SK-N-SH treated with all-trans-retinoic acid at 6 μM for 48 hours (cell line): ENCODE measurements around the gene FAM110A.

ENCODE experiments used
- ATAC-seq: fragments of 200-7000 bp; cut with Tn5 transposase; 3 replicates; pipeline ENCODE4 v1.9.1; 2020; ENCODE audit warnings: mild to moderate bottlenecking, moderate library complexity
- ARNTL ChIP-seq: fragments of 450-650 bp; formaldehyde crosslinking; IDR thresholded peaks from 2 replicates; pipeline ENCODE4 v1.5.0; 2020; ENCODE audit warnings: low read depth, mild to moderate bottlenecking, moderate library complexity, borderline replicate concordance
- BACH2 ChIP-seq: fragments of 250-450 bp; sonication (Bioruptor Pico); IDR thresholded peaks from 2 replicates; pipeline ENCODE4 v1.9.0; 2021; ENCODE audit warnings: mild to moderate bottlenecking, borderline replicate concordance
- CSDC2 ChIP-seq: fragments of 250-450 bp; sonication (Bioruptor Pico); IDR thresholded peaks from 2 replicates; pipeline ENCODE4 v1.5.0; 2020; ENCODE audit warnings: mild to moderate bottlenecking, moderate library complexity
- ESRRG ChIP-seq: fragments of 250-450 bp; sonication (Bioruptor Pico); IDR thresholded peaks from 2 replicates; pipeline ENCODE4 v1.6.1; 2021; ENCODE audit warnings: mild to moderate bottlenecking
- GLIS3 ChIP-seq: fragments of 250-450 bp; sonication (Bioruptor Pico); IDR thresholded peaks from 2 replicates; pipeline ENCODE4 v1.5.0; 2020; ENCODE audit warnings: mild to moderate bottlenecking, moderate library complexity
- ISL1 ChIP-seq: fragments of 250-450 bp; sonication (Bioruptor Pico); IDR thresholded peaks from 2 replicates; pipeline ENCODE4 v2.1.2; 2022; ENCODE audit warnings: mild to moderate bottlenecking, moderate library complexity
- OSR1 ChIP-seq: fragments of 250-450 bp; sonication (Bioruptor Pico); IDR thresholded peaks from 2 replicates; pipeline ENCODE4 v1.8.0; 2022; ENCODE audit warnings: moderate library complexity, mild to moderate bottlenecking, inconsistent platforms
- PPARA ChIP-seq: fragments of 250-450 bp; sonication (Bioruptor Pico); IDR thresholded peaks from 2 replicates; pipeline ENCODE4 v1.5.0; 2020; ENCODE audit warnings: mild to moderate bottlenecking, borderline replicate concordance
- RARB ChIP-seq: fragments of 250-450 bp; sonication (Bioruptor Pico); IDR thresholded peaks from 2 replicates; pipeline ENCODE4 v1.8.0; 2021; ENCODE audit warnings: mild to moderate bottlenecking, moderate library complexity
- SNAI2 ChIP-seq: fragments of 250-450 bp; sonication (Bioruptor Pico); IDR thresholded peaks from 2 replicates; pipeline ENCODE4 v1.5.0; 2020; ENCODE audit warnings: mild to moderate bottlenecking, moderate library complexity
- TOX ChIP-seq: fragments of 250-450 bp; sonication (Bioruptor Pico); IDR thresholded peaks from 2 replicates; pipeline ENCODE4 v1.8.0; 2021; ENCODE audit warnings: mild to moderate bottlenecking, moderate library complexity, borderline replicate concordance
- ZC3H10 ChIP-seq: fragments of 250-450 bp; sonication (Bioruptor Pico); IDR thresholded peaks from 2 replicates; pipeline ENCODE4 v1.5.1; 2021; ENCODE audit warnings: mild to moderate bottlenecking, moderate library complexity
- ZFP3 ChIP-seq: fragments of 250-450 bp; sonication (Bioruptor Pico); IDR thresholded peaks from 2 replicates; pipeline ENCODE4 v1.5.0; 2020; ENCODE audit warnings: mild to moderate bottlenecking, moderate library complexity
- ZFP30 ChIP-seq: fragments of 450-650 bp; formaldehyde crosslinking; IDR thresholded peaks from 2 replicates; pipeline ENCODE4 v1.5.0; 2022; ENCODE audit warnings: mild to moderate bottlenecking, moderate library complexity
- ZNF565 ChIP-seq: fragments of 450-650 bp; formaldehyde crosslinking; conservative IDR thresholded peaks from 2 replicates; pipeline ENCODE4 v1.5.0; 2020; ENCODE audit warnings: low read depth, mild to moderate bottlenecking, moderate library complexity
- ZNF70 ChIP-seq: fragments of 450-650 bp; formaldehyde crosslinking; IDR thresholded peaks from 2 replicates; pipeline ENCODE4 v1.5.0; 2020; ENCODE audit warnings: mild to moderate bottlenecking, moderate library complexity
- ZNF8 ChIP-seq: fragments of 450-650 bp; formaldehyde crosslinking; IDR thresholded peaks from 2 replicates; pipeline ENCODE4 v1.5.0; 2020; ENCODE audit warnings: mild to moderate bottlenecking, moderate library complexity
- TF ChIP-seq, protein P1 (sequence below): fragments of 250-450 bp; sonication (Bioruptor Pico); IDR thresholded peaks from 2 replicates; pipeline ENCODE4 v1.8.0; 2021; ENCODE audit warnings: low read depth, mild to moderate bottlenecking, moderate library complexity, borderline replicate concordance
- TF ChIP-seq, protein P2 (sequence below): fragments of 250-450 bp; sonication (Bioruptor Pico); IDR thresholded peaks from 2 replicates; pipeline ENCODE4 v1.5.0; 2020; ENCODE audit warnings: mild to moderate bottlenecking, moderate library complexity
- TF ChIP-seq, protein P3 (sequence below): fragments of 250-450 bp; sonication (Bioruptor Pico); IDR thresholded peaks from 2 replicates; pipeline ENCODE4 v1.8.0; 2020; ENCODE audit warnings: mild to moderate bottlenecking, moderate library complexity, borderline replicate concordance
- TF ChIP-seq, protein P4 (sequence below): fragments of 250-450 bp; sonication (Bioruptor Pico); IDR thresholded peaks from 2 replicates; pipeline ENCODE4 v1.5.1; 2021; ENCODE audit warnings: mild to moderate bottlenecking, moderate library complexity
- TF ChIP-seq, protein P5 (sequence below): fragments of 250-450 bp; sonication (Bioruptor Pico); IDR thresholded peaks from 2 replicates; pipeline ENCODE4 v1.5.1; 2020; ENCODE audit warnings: low read depth, mild to moderate bottlenecking, moderate library complexity

The FAM110A gene

DNA sequence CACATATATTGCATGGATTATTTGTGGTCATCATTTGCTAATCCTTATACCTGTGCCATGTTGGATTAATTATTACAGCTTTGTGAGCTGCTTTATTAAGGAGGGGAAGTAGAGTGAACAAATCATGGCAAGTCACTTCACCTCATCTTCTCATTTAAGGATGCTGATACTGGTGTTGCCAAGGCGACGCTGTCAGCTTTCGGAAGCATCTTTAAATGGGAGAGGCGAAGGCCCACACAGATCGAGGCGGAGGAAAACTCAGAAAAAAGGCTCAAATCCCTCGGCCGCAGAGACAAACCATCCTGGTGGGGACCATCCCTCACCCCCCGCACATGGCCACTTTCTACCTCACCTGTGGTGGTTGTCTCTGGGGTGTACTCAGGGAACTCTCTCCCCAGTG lies 34.8 kb downstream of the FAM110A start:
- ATAC-seq = no peak
- TF ChIP-seq ZFP3 (CRISPR knock-in tag) (no peak), TOX (no peak)
- TF ChIP-seq, protein P1, sequence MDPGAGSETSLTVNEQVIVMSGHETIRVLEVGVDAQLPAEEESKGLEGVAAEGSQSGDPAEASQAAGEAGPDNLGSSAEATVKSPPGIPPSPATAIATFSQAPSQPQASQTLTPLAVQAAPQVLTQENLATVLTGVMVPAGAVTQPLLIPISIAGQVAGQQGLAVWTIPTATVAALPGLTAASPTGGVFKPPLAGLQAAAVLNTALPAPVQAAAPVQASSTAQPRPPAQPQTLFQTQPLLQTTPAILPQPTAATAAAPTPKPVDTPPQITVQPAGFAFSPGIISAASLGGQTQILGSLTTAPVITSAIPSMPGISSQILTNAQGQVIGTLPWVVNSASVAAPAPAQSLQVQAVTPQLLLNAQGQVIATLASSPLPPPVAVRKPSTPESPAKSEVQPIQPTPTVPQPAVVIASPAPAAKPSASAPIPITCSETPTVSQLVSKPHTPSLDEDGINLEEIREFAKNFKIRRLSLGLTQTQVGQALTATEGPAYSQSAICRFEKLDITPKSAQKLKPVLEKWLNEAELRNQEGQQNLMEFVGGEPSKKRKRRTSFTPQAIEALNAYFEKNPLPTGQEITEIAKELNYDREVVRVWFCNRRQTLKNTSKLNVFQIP (CRISPR knock-in tag) = no peak
- TF ChIP-seq, all 23 proteins: peak for 0

DNA sequence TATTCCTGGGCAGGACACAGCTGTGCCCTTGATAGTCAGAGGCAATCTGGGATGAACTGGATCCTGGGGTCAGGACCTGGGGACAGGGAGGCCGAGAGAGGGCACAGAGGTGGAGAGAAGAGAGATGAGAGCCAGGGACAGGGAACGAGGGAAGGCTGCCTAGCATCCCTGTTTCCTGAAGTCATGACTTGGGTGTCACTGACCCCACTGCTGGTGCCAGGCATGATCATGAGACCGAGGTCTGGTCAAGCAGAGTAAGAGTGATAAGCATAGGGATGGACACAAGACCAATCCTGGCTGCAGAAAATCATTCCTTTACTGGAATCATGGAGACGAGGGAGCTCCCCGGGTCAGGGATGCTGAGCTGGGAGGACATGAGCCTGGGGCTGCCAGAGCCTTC lies 36.1 kb downstream of the FAM110A start:
- TF ChIP-seq ESRRG (CRISPR knock-in tag) = no peak
- ATAC-seq = no peak

DNA sequence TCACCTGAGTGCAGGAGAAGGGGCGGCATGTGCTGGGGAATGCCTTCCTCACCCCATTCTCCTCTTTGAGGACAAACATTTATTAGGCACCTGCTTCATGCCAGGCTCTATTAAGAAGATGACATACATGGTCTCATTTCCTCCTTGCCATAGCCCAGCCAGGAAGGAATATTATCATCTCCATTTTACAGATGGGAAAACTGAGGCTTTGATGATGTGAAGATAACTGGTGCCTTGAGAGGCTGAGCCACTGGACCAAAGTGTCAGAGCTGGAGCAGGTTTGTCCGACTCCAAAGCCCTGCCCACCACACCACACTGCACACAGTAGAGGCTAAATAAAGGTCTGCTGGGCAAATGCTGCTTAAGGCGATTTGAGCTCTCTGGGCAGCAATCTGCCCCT lies 37.2 kb downstream of the FAM110A start:
- TF ChIP-seq ZNF70 (CRISPR knock-in tag) = no peak
- TF ChIP-seq ZFP30 (CRISPR knock-in tag) = no peak
- no peak for ATAC-seq

DNA sequence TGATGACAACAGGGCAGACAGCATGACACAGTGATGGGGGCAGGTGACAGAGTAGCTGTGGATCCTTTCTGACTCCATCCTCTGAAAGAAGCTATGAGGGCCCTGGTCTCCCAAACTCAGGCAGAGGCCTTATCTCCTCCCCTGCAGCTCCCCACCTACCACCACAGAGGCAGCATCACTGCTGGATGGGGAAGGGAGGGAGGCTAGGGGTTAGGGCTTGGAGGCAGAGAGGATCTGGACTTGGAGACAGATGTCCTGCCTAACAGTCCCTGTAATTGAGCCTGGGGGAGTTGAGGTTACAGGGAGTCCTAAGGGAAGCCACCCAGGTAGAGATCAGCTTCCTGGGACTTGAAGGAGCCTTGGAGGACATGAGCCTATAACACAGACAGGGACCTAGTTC lies 37.9 kb downstream of the FAM110A start:
- TF ChIP-seq ARNTL (CRISPR knock-in tag) (no peak), CSDC2 (CRISPR knock-in tag) (no peak), SNAI2 (CRISPR knock-in tag) (no peak), ESRRG (CRISPR knock-in tag) (no peak), GLIS3 (CRISPR knock-in tag) (no peak), ZNF70 (CRISPR knock-in tag) (no peak), ZNF8 (CRISPR knock-in tag) (no peak), PPARA (CRISPR knock-in tag) (no peak), ZFP30 (CRISPR knock-in tag) (no peak), RARB (CRISPR knock-in tag) (no peak), BACH2 (CRISPR knock-in tag) (no peak)
- TF ChIP-seq, protein P2, sequence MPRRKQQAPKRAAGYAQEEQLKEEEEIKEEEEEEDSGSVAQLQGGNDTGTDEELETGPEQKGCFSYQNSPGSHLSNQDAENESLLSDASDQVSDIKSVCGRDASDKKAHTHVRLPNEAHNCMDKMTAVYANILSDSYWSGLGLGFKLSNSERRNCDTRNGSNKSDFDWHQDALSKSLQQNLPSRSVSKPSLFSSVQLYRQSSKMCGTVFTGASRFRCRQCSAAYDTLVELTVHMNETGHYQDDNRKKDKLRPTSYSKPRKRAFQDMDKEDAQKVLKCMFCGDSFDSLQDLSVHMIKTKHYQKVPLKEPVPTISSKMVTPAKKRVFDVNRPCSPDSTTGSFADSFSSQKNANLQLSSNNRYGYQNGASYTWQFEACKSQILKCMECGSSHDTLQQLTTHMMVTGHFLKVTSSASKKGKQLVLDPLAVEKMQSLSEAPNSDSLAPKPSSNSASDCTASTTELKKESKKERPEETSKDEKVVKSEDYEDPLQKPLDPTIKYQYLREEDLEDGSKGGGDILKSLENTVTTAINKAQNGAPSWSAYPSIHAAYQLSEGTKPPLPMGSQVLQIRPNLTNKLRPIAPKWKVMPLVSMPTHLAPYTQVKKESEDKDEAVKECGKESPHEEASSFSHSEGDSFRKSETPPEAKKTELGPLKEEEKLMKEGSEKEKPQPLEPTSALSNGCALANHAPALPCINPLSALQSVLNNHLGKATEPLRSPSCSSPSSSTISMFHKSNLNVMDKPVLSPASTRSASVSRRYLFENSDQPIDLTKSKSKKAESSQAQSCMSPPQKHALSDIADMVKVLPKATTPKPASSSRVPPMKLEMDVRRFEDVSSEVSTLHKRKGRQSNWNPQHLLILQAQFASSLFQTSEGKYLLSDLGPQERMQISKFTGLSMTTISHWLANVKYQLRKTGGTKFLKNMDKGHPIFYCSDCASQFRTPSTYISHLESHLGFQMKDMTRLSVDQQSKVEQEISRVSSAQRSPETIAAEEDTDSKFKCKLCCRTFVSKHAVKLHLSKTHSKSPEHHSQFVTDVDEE = no peak
- TF ChIP-seq, protein P1 (CRISPR knock-in tag) = no peak
- TF ChIP-seq, protein P3, sequence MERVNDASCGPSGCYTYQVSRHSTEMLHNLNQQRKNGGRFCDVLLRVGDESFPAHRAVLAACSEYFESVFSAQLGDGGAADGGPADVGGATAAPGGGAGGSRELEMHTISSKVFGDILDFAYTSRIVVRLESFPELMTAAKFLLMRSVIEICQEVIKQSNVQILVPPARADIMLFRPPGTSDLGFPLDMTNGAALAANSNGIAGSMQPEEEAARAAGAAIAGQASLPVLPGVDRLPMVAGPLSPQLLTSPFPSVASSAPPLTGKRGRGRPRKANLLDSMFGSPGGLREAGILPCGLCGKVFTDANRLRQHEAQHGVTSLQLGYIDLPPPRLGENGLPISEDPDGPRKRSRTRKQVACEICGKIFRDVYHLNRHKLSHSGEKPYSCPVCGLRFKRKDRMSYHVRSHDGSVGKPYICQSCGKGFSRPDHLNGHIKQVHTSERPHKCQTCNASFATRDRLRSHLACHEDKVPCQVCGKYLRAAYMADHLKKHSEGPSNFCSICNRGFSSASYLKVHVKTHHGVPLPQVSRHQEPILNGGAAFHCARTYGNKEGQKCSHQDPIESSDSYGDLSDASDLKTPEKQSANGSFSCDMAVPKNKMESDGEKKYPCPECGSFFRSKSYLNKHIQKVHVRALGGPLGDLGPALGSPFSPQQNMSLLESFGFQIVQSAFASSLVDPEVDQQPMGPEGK (CRISPR knock-in tag) = no peak
- no peak for ATAC-seq

DNA sequence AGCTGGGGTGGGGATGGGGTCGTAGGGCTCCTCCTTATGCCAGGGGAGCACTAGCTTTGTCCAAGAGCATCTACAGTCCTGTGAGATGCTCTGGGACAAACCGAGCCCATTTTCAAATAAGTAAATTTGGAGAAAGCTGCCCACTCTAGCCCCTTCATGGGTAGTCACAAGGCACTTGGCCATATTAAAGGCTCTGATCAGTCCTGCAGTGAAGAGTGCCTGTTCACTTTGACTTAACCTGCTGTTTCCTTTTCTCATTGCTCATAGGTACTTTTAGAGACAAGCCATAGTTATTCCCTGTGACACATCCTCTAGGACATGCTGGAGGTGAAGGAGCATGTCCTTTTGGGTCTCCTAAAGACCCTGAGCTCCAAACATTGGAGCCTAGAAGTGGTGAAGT lies 38.4 kb downstream of the FAM110A start:
- no peak for ATAC-seq
- TF ChIP-seq, protein P4, sequence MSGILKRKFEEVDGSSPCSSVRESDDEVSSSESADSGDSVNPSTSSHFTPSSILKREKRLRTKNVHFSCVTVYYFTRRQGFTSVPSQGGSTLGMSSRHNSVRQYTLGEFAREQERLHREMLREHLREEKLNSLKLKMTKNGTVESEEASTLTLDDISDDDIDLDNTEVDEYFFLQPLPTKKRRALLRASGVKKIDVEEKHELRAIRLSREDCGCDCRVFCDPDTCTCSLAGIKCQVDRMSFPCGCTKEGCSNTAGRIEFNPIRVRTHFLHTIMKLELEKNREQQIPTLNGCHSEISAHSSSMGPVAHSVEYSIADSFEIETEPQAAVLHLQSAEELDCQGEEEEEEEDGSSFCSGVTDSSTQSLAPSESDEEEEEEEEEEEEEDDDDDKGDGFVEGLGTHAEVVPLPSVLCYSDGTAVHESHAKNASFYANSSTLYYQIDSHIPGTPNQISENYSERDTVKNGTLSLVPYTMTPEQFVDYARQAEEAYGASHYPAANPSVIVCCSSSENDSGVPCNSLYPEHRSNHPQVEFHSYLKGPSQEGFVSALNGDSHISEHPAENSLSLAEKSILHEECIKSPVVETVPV = no peak
- no peak for TF ChIP-seq OSR1 (CRISPR knock-in tag)
- TF ChIP-seq GLIS3 (CRISPR knock-in tag) = no peak
- no peak for TF ChIP-seq ISL1 (CRISPR knock-in tag)
- no peak for TF ChIP-seq ESRRG (CRISPR knock-in tag)
- no peak for TF ChIP-seq ZNF70 (CRISPR knock-in tag)
- TF ChIP-seq ZC3H10 (CRISPR knock-in tag) = no peak
- TF ChIP-seq, protein P5, sequence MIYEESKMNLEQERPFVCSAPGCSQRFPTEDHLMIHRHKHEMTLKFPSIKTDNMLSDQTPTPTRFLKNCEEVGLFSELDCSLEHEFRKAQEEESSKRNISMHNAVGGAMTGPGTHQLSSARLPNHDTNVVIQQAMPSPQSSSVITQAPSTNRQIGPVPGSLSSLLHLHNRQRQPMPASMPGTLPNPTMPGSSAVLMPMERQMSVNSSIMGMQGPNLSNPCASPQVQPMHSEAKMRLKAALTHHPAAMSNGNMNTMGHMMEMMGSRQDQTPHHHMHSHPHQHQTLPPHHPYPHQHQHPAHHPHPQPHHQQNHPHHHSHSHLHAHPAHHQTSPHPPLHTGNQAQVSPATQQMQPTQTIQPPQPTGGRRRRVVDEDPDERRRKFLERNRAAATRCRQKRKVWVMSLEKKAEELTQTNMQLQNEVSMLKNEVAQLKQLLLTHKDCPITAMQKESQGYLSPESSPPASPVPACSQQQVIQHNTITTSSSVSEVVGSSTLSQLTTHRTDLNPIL (CRISPR knock-in tag) = no peak
- TF ChIP-seq ZFP30 (CRISPR knock-in tag) = no peak
- TF ChIP-seq ZNF565 (CRISPR knock-in tag) = no peak
- TF ChIP-seq TOX = no peak
- no peak for TF ChIP-seq RARB (CRISPR knock-in tag)
- TF ChIP-seq ZNF8 (CRISPR knock-in tag) = no peak
